WERI-Rb-1 (cell line): ENCODE data around the gene ZNHIT6.

ENCODE experiments used
- DNase-seq: peaks from one replicate; pipeline ENCODE4 v3.0.0-alpha.2; 2020
- H3K27ac ChIP-seq: fragments of 250-450 bp; sonication (Bioruptor Pico); 2 replicates; pipeline ENCODE4 v1.5.1; 2020; ENCODE audit warnings: mild to moderate bottlenecking, moderate library complexity
- H3K27me3 ChIP-seq: fragments of 250-450 bp; sonication (Bioruptor Pico); 2 replicates; pipeline ENCODE4 v1.5.1; 2021; ENCODE audit warnings: mild to moderate bottlenecking, low read depth, moderate library complexity; ENCODE audit not compliant: insufficient read depth, severe bottlenecking
- H3K36me3 ChIP-seq: fragments of 250-450 bp; sonication (Bioruptor Pico); 2 replicates; pipeline ENCODE4 v1.5.1; 2020; ENCODE audit warnings: mild to moderate bottlenecking, moderate library complexity
- H3K4me3 ChIP-seq: 2 replicates; pipeline ENCODE4 v1.5.1; 2011; ENCODE audit warnings: low read depth, mild to moderate bottlenecking, control low read depth, low read length
- H3K9me3 ChIP-seq: fragments of 250-450 bp; sonication (Bioruptor Pico); 2 replicates; pipeline ENCODE4 v1.5.1; 2021; ENCODE audit warnings: mild to moderate bottlenecking, moderate library complexity; ENCODE audit not compliant: severe bottlenecking
- CTCF ChIP-seq: IDR thresholded peaks from 2 replicates; pipeline ENCODE4 v1.5.1; 2011; ENCODE audit warnings: low read depth, mild to moderate bottlenecking, control low read depth, inconsistent platforms, low read length

The ZNHIT6 gene

GRCh38 chr1:85623061-85623471 is 85.2 kb downstream of the ZNHIT6 start:
- DNase-seq: no peak
- Histone ChIP-seq H3K27me3 (no peaks in the 10 kb centered on the region), H3K4me3 (no peak overlapping the region)

DNA sequence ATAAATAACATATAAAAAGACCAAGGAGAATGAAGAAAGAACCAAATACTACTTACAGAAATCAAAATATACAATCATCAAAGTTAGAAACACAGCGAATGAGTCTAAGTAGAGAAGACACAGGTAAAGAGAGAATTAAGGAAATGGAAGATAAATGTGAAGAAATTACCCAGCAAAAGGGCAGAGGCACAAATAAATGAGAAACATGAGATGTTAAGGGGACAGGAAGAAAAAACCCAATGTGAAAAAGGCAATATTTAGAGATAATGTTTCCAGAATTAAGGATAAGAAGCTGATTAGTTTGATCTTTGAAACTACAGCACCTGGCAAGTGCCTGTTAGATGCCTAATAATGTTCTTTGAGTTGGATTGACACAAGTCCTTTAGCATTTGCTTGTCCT is 86.8 kb downstream of the ZNHIT6 start:
- H3K4me3 ChIP-seq: no peak overlapping the region
- no peak for TF ChIP-seq CTCF
- no peaks in the 10 kb centered on the region for H3K36me3 ChIP-seq
- no peak for DNase-seq
- no peaks in the 10 kb centered on the region for H3K27me3 ChIP-seq
- H3K27ac ChIP-seq: no peak overlapping the region
- H3K9me3 ChIP-seq: peaks cover 14% of the 10 kb centered on the region

More at GRCh38 chr1:85623061-85623471, 85.2 kb downstream of the ZNHIT6 start:
- no peak overlapping the region for H3K27ac ChIP-seq
- H3K9me3 ChIP-seq: peaks cover 14% of the 10 kb centered on the region
- no peak for TF ChIP-seq CTCF
- H3K36me3 ChIP-seq: no peaks in the 10 kb centered on the region

GRCh38 chr1:85617633-85618100 is 90.6 kb downstream of the ZNHIT6 start:
- Histone ChIP-seq H3K27me3 (no peaks in the 10 kb centered on the region), H3K4me3 (no peak overlapping the region), H3K27ac (no peak overlapping the region), H3K9me3 (peaks cover 14% of the 10 kb centered on the region), H3K36me3 (no peaks in the 10 kb centered on the region)
- no peak for TF ChIP-seq CTCF
- DNase-seq: no peak

- no peak overlapping the region for H3K27ac ChIP-seq
- no peaks in the 10 kb centered on the region for H3K27me3 ChIP-seq
- TF ChIP-seq CTCF: no peak
- no peak for DNase-seq
- no peaks in the 10 kb centered on the region for H3K36me3 ChIP-seq
- H3K4me3 ChIP-seq: no peak overlapping the region
- peaks cover 8% of the 10 kb centered on the region for H3K9me3 ChIP-seq
Observed at GRCh38 chr1:85616736-85617135, 91.5 kb downstream of the ZNHIT6 start.

GRCh38 chr1:85616364-85616705 is 91.9 kb downstream of the ZNHIT6 start:
- no peak overlapping the region for H3K4me3 ChIP-seq
- no peaks in the 10 kb centered on the region for H3K36me3 ChIP-seq
- H3K9me3 ChIP-seq: peaks cover 4% of the 10 kb centered on the region
- no peak overlapping the region for H3K27ac ChIP-seq
- no peak for TF ChIP-seq CTCF
- DNase-seq: no peak
- H3K27me3 ChIP-seq: no peaks in the 10 kb centered on the region

DNA sequence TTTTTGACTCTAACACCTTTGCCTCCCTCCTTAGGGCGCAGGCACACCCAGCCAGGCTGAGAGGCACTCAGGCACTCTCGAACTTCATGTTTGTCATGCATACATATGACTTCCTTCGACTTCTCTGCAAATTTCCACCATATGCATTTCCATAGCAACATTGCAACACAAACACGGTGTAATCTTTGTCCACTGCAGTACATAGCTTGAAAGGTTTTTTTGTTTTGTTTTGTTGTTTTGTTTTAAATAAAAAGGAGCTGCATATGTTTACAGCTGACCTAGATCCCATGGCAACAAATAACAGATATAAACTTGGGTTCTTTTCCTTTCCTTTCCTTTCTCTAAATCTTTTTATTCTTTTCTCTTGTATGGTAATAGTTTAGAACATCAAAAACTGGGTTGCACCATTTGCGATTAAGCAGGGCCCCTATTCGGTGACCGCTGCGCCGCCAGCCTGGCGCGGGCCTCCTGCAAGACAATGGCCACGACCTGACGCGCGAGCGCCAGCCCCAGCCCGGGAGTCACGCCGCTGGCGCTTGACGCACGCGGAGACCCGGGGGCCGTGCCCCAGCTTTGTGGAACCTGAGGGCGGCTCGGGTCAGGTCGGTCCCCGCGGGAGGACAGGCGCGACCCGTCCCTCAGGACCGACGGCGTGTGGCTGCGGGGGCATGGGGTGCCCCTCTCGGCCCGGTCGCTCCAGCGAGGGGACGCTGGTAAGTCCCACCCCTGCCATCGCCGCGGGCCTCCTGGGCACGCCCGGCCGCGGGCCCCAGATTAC is 92.5 kb downstream of the ZNHIT6 start:
- Histone ChIP-seq H3K4me3 (no peak overlapping the region), H3K27ac (no peak overlapping the region), H3K36me3 (no peaks in the 10 kb centered on the region), H3K27me3 (no peaks in the 10 kb centered on the region), H3K9me3 (no peaks in the 10 kb centered on the region)
- no peak for TF ChIP-seq CTCF
- no peak for DNase-seq
